Epithelial cell of esophagus (primary cell): Measurements from ENCODE around the gene SORL1.

Source experiments
- DNase-seq: peaks from one replicate; pipeline ENCODE4 v3.0.0; 2010; ENCODE audit warnings: low read depth
- H3K4me3 ChIP-seq: 2 replicates; pipeline ENCODE4 v1.5.1; 2011; ENCODE audit warnings: mild to moderate bottlenecking, low read length, control low read depth
- CTCF ChIP-seq: IDR thresholded peaks from 2 replicates; pipeline ENCODE4 v1.5.1; 2011; ENCODE audit warnings: low read depth, mild to moderate bottlenecking, low read length, control low read depth, inconsistent platforms; ENCODE audit not compliant: insufficient read depth; ENCODE audit errors: missing control alignments

The SORL1 gene

GRCh38 chr11:121522043-121522941, 70.2 kb downstream of the SORL1 start:
- DNase-seq, result peak; percentile 60
- H3K4me3 ChIP-seq, result no peak overlapping the region
- no peak for TF ChIP-seq CTCF

GRCh38 chr11:121523581-121524232, 71.6 kb downstream of the SORL1 start:
- no peak for DNase-seq
- no peak overlapping the region for H3K4me3 ChIP-seq
- no peak for TF ChIP-seq CTCF

GRCh38 chr11:121524233-121524631, 72.1 kb downstream of the SORL1 start:
- no peak overlapping the region for H3K4me3 ChIP-seq
- no peak for DNase-seq
- no peak for TF ChIP-seq CTCF

- TF ChIP-seq CTCF, result no peak
- H3K4me3 ChIP-seq, result no peak overlapping the region
- DNase-seq, result no peak
These were observed 73.3 kb downstream of the SORL1 start for GRCh38 chr11:121525376-121525775.

- TF ChIP-seq CTCF, result no peak
- H3K4me3 ChIP-seq, result no peak overlapping the region
- DNase-seq, result no peak
These were observed 78.1 kb downstream of the SORL1 start for GRCh38 chr11:121530257-121530656.

- TF ChIP-seq CTCF, result no peak
- no peak overlapping the region for H3K4me3 ChIP-seq
- DNase-seq, result no peak
These were observed 81.5 kb downstream of the SORL1 start for GRCh38 chr11:121533601-121534000.
